ENCODE data around the gene CDH13.

DNA sequence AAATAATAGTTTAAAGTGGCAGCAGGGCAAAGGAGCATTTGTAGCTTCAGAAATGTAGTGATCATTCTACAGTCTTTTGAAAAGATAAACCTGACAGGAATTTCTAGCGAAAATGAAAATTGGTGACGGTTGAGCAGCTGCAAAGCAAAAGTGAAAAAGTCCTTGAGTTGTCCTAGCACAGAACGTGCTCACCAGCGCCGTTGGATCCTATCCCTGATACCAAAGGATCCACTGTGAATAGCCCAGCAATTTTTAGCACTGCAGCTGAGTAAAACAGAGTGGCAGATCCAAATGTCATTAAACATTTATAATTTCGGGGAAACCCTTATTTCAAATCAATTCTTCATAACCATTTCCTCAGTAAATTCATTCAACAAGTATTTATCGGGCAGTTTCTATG, 727.2 kb downstream of the CDH13 start:
- TF ChIP-seq, protein P1, sequence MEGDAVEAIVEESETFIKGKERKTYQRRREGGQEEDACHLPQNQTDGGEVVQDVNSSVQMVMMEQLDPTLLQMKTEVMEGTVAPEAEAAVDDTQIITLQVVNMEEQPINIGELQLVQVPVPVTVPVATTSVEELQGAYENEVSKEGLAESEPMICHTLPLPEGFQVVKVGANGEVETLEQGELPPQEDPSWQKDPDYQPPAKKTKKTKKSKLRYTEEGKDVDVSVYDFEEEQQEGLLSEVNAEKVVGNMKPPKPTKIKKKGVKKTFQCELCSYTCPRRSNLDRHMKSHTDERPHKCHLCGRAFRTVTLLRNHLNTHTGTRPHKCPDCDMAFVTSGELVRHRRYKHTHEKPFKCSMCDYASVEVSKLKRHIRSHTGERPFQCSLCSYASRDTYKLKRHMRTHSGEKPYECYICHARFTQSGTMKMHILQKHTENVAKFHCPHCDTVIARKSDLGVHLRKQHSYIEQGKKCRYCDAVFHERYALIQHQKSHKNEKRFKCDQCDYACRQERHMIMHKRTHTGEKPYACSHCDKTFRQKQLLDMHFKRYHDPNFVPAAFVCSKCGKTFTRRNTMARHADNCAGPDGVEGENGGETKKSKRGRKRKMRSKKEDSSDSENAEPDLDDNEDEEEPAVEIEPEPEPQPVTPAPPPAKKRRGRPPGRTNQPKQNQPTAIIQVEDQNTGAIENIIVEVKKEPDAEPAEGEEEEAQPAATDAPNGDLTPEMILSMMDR (IDR thresholded peaks at IDR 0.05 in 4 of 5, conservative IDR thresholded peaks at IDR 0.05 in 1 of 5): no peak
- TF ChIP-seq POLR2A (IDR thresholded peaks at IDR 0.05): no peak
